A549 (cell line): ENCODE data around the gene SAT1. TPM values are rescaled to one million over a fixed set of nuclear protein-coding genes. Genes with fewer than 3 reads are reported as not detected.

Experiments used
- ATAC-seq, 2 experiments: fragments of 200-7000 bp in 1 of 2; fragments of >200 bp in 1 of 2; cut with Nextera tagmentation in 1 of 2; cut with Tn5 transposase in 1 of 2; 3 replicates each; pipeline versions ENCODE4 v1.8.0 to v1.9.1; 2018 to 2020; ENCODE audit warnings: mild to moderate bottlenecking in 1 of 2, moderate library complexity in 1 of 2
- CTCF ChIA-PET: fragments of 300-600 bp; sonication (Branson Sonifier 250); formaldehyde crosslinking; extraction: SDS; loops from one replicate; lab custom pipeline; 2021; ENCODE audit warnings: antibody characterized with exemption, inconsistent platforms; lab: Yijun Ruan, JAX
- POLR2A ChIA-PET: fragments of 350-600 bp; formaldehyde crosslinking; extraction: SDS; loops from one replicate; lab custom pipeline; 2021; ENCODE audit warnings: antibody characterized with exemption, inconsistent platforms; lab: Yijun Ruan, JAX
- DNase-seq, 2 experiments: peaks; one replicate each; pipeline versions ENCODE4 v3.0.0 to v3.0.0-alpha.2; 2011 to 2016; ENCODE audit warnings: low read depth in 1 of 2, low spot score in 1 of 2
- FAIRE-seq: peaks from 2 replicates; lab custom pipeline; 2011; peaks lifted over from hg19 to GRCh38; lab: Jason Lieb, UNC
- H3K27ac ChIP-seq, 2 experiments: fragments of >200 bp; sonication (Bioruptor Twin); formaldehyde crosslinking; 3 replicates each; pipeline ENCODE4 v1.5.1; 2016 to 2017
- H3K4me1 ChIP-seq: fragments of >200 bp; sonication (Bioruptor Twin); formaldehyde crosslinking; 3 replicates; pipeline ENCODE4 v1.6.1; 2016
- H3K4me2 ChIP-seq: fragments of >200 bp; sonication (Bioruptor Twin); formaldehyde crosslinking; 3 replicates; pipeline ENCODE4 v1.6.1; 2016
- H3K4me3 ChIP-seq: fragments of >200 bp; sonication (Bioruptor Twin); formaldehyde crosslinking; 3 replicates; pipeline ENCODE4 v1.5.1; 2016
- H3K9me3 ChIP-seq: fragments of >200 bp; sonication (Bioruptor Twin); formaldehyde crosslinking; 3 replicates; pipeline ENCODE4 v1.6.1; 2016
- CBX8 ChIP-seq: fragments of 200-600 bp; sonication (generic); IDR thresholded peaks from 2 replicates; pipeline ENCODE4 v1.6.1; 2016
- CTCF ChIP-seq: fragments of >200 bp; sonication (Bioruptor Twin); formaldehyde crosslinking; IDR thresholded peaks from 3 replicates; pipeline ENCODE4 v1.5.1; 2016
- EHMT2 ChIP-seq: fragments of 200-600 bp; sonication (generic); IDR thresholded peaks from 2 replicates; pipeline ENCODE4 v1.6.1; 2016; ENCODE audit warnings: antibody characterized with exemption, low read depth, mild to moderate bottlenecking, moderate library complexity
- FOSL2 ChIP-seq, 2 experiments: fragments of 450-650 bp in 1 of 2; fragments of >200 bp in 1 of 2; sonication (Bioruptor Twin) in 1 of 2; formaldehyde crosslinking; IDR thresholded peaks; 2 replicates each; pipeline versions ENCODE4 v1.5.0 to v1.6.1; 2016 to 2020; ENCODE audit warnings: mild to moderate bottlenecking in 1 of 2, moderate library complexity in 1 of 2
- GATA3 ChIP-seq: IDR thresholded peaks from 2 replicates; pipeline ENCODE4 v1.6.1; 2012; ENCODE audit warnings: borderline replicate concordance
- HOXB13 ChIP-seq: fragments of 250-450 bp; sonication (Bioruptor Pico); IDR thresholded peaks from 2 replicates; pipeline ENCODE4 v1.5.0; 2020; ENCODE audit warnings: low read depth, mild to moderate bottlenecking, moderate library complexity
- JUNB ChIP-seq: fragments of >200 bp; sonication (Bioruptor Twin); formaldehyde crosslinking; IDR thresholded peaks from 2 replicates; pipeline ENCODE4 v1.6.1; 2016
- MAFK ChIP-seq: fragments of 450-650 bp; IDR thresholded peaks from 2 replicates; pipeline ENCODE4 v1.6.1; 2014; ENCODE audit not compliant: partially characterized antibody
- MAX ChIP-seq: IDR thresholded peaks from 2 replicates; pipeline ENCODE4 v1.6.1; 2012
- NFE2L2 ChIP-seq: fragments of 150-350 bp; conservative IDR thresholded peaks from 2 replicates; pipeline ENCODE4 v1.6.1; 2014; ENCODE audit warnings: low read length
- PBX3 ChIP-seq: IDR thresholded peaks from 2 replicates; pipeline ENCODE4 v1.6.1; 2012
- RAD21 ChIP-seq, 2 experiments: fragments of >200 bp in 1 of 2; sonication (Bioruptor Twin) in 1 of 2; formaldehyde crosslinking in 1 of 2; IDR thresholded peaks in 1 of 2; conservative IDR thresholded peaks in 1 of 2; 2 replicates in 1 of 2; 3 replicates in 1 of 2; pipeline ENCODE4 v1.6.1; 2012 to 2018; ENCODE audit warnings: inconsistent platforms in 1 of 2
- SMC3 ChIP-seq: fragments of >200 bp; sonication (Bioruptor Twin); formaldehyde crosslinking; IDR thresholded peaks from 3 replicates; pipeline ENCODE4 v1.6.1; 2018; ENCODE audit warnings: inconsistent platforms
- TP53 ChIP-seq: fragments of 250-450 bp; sonication (Bioruptor Pico); IDR thresholded peaks from 2 replicates; pipeline ENCODE4 v1.5.0; 2021; ENCODE audit warnings: mild to moderate bottlenecking, moderate library complexity
- USF2 ChIP-seq: fragments of 450-650 bp; IDR thresholded peaks from 2 replicates; pipeline ENCODE4 v1.6.1; 2014; ENCODE audit warnings: antibody characterized with exemption
- ZFP36 ChIP-seq: fragments of 450-650 bp; IDR thresholded peaks from 2 replicates; pipeline ENCODE4 v1.6.1; 2014; ENCODE audit warnings: borderline replicate concordance; ENCODE audit not compliant: partially characterized antibody
- WGBS: methylation state at CpG from one replicate; pipeline ENCODE4 v1.1.6; 2017; ENCODE audit errors: missing lambda C conversion rate; 5-methylcytosine and 5-hydroxymethylcytosine counted together
- polyA plus RNA-seq, 4 experiments: library from polyadenylated mRNA; depleted of rRNA in 3 of 4; stranded (reverse); fragments of >200 nt; fragmentation: RNase III in 1 of 4; extraction: RNeasy Plus Mini Kit Qiagen cat#74134 plus additional on column Dnase treatment in 1 of 4; gene quantifications; 2 replicates in 3 of 4; 3 replicates in 1 of 4; pipeline ENCODE4 v1.2.3, GENCODE V29; 2011 to 2017

SAT1 gene
- polyA plus RNA-seq, 2 of the 4 experiments (the other 2 are of a cell fraction) = 585 to 3,185 TPM

- FAIRE-seq (peak; percentile 28), DNase-seq (peak; percentile 63 to 89), ATAC-seq (peak; percentile 27 to 41; a peak in 3 of 6 replicates)
- peaks cover 33% of the 10 kb centered on the region for H3K4me1 ChIP-seq
- CTCF ChIA-PET = interaction anchor here (0.9 to 7.9 kb wide), 10 partner anchors 18 to 123 kb away, joined by 3 to 122 read pairs (median 4); partner anchors contain the start of gene ACOT9
- no peak overlapping the region for H3K4me3 ChIP-seq
- H3K9me3 ChIP-seq = no peaks in the 10 kb centered on the region
- WGBS = 4% methylated on average over 4 of the region's 4 CpGs
- POLR2A ChIA-PET = interaction anchor here (0.6 to 1.0 kb wide), 3 partner anchors 29 to 110 kb away, joined by 3 to 6 read pairs (median 4); partner anchors contain the start of gene ACOT9
- H3K27ac ChIP-seq = peak overlapping the region; percentile 93 to 95
- no peak for TF ChIP-seq EHMT2
- TF ChIP-seq CBX8 = no peak
- TF ChIP-seq PBX3 = no peak
- peak; percentile 28; the same call in 1 of the 2 replicates for TF ChIP-seq MAX
- TF ChIP-seq USF2 = no peak
- TF ChIP-seq CTCF = peak; percentile 22; the same call in 2 of the 3 replicates
- peak; percentile 33 for TF ChIP-seq MAFK
- no peak for TF ChIP-seq ZFP36
- 0 out of 2 replicates have a peak, but pooled peaks have one; percentile 5 for TF ChIP-seq NFE2L2
- peak in 1 of 2 experiments; percentile 20; a peak in 1 of 5 replicates for TF ChIP-seq RAD21 (conservative IDR thresholded peaks at IDR 0.05 in 1 of 2, IDR thresholded peaks at IDR 0.05 in 1 of 2)
- TF ChIP-seq JUNB = 0 out of 2 replicates have a peak, but pooled peaks have one; percentile 25
- TF ChIP-seq GATA3 = no peak
- 0 out of 3 replicates have a peak, but pooled peaks have one; percentile 12 for TF ChIP-seq SMC3
- TF ChIP-seq FOSL2 (IDR thresholded peaks at IDR 0.05) = no peak
- TF ChIP-seq FOSL2 (CRISPR knock-in tag; IDR thresholded peaks at IDR 0.05) = peak; percentile 82
- TF ChIP-seq, all 56 proteins: peak for 8
- H3K4me2 ChIP-seq = peak overlapping the region; percentile 68
Measured at GRCh38 chrX:23779025-23779424, 3.9 kb upstream of the SAT1 start.

GRCh38 chrX:23782455-23782854 lies 518 bp upstream of the SAT1 start:
- Histone ChIP-seq H3K9me3 (no peaks in the 10 kb centered on the region), H3K4me1 (peaks cover 38% of the 10 kb centered on the region), H3K4me3 (peak overlapping the region; percentile 33), H3K27ac (peak overlapping the region; percentile 94), H3K4me2 (peak overlapping the region; percentile 83)
- ChIA-PET POLR2A (interaction anchor here (0.6 to 4.8 kb wide), 33 partner anchors 11 to 272 kb away, joined by 3 to 218 read pairs (median 5); partner anchors contain the start of genes ACOT9, APOO, CXorf58 and EIF2S3), CTCF (interaction anchor here (0.8 to 7.9 kb wide), 36 partner anchors 11 to 272 kb away, joined by 3 to 122 read pairs (median 6); partner anchors contain the start of genes ACOT9, APOO, CXorf58 and EIF2S3)
- no peak for FAIRE-seq
- TF ChIP-seq FOSL2 (IDR thresholded peaks at IDR 0.05) (no peak), FOSL2 (CRISPR knock-in tag; IDR thresholded peaks at IDR 0.05) (peak; percentile 22; the same call in 1 of the 2 replicates), HOXB13 (CRISPR knock-in tag) (no peak), TP53 (no peak)
- 23% methylated on average over 6 of the region's 6 CpGs for WGBS
- ATAC-seq = no peak
- peak in 1 of 2 experiments; percentile 75 for DNase-seq
